NAMALWA (cell line): Measurements from ENCODE around the gene FCAR.
A peak's percentile ranks its signal among the peaks of the same experiment; 100 is the strongest.
"Not testable (repeated sequence)": the region's sequence is repeated elsewhere in the genome, so short reads cannot be mapped to it uniquely, and the experiment has no call there.

Experiments used
- DNase-seq: peaks from one replicate; pipeline ENCODE4 v3.0.0-alpha.2; 2015; ENCODE audit warnings: low spot score

The FCAR gene

DNA sequence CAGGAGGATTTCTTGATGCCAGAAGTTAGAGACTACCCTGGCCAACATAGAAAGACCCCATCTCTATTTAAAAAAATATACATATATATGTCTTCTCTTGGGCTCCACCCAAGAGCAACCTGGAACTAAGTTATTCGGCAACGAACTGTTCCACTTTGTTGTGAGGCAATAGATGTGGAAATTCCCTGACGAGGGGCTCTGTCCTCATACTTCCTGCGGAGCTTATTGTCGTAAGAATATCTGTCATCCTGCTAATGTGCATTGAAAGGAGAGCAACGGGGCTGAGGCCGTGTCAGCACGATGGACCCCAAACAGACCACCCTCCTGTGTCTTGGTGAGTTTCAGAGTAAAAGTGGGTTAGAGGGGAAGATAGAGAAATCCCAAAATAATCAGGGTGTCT lies at the start of gene FCAR:
Gene FCAR, plus strand, starts transcription at position 246 of the 400 bp plus-strand sequence. Its CDS starts 55 bp downstream, at position 301.
- no peak for DNase-seq

DNA sequence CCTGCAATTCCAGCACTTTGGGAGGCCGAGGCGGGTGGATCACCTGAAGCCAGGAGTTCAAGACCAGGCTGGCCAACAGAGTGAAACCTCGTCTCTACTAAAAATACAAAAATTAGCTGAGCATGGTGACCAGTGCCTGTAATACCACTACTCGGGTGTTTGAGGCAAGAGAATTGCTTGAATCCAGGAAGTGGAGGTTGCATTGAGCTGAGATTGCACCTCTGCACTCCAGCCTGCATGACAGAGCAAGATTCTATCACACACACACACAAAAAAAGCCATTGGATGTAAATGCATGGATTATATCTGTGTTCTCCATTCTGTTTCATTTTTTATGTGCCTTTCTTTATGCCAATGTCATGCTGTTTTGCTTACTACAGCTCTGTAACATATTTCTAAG lies 49.6 kb upstream of the FCAR start:
- not testable (repeated sequence) for DNase-seq

DNA sequence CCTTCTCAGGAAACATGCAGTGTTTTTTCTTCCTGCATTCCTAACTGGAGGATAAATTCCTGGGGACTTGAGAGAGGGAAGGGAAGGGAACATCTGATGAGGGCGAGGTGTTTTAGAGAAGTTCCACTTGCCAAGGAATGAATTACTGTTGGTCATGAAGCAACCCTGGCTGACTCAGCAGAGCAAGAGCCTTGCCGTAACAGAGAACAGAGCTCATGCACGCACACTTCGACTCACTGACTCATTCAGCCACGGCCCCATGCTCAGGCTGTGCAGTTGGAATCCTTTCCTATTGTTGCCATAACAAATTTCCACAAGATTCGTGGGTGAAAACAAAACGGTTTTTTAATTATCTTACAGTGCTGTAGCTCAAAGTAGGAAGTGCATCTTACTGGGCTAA lies 48.7 kb upstream of the FCAR start:
- not testable (repeated sequence) for DNase-seq

DNA sequence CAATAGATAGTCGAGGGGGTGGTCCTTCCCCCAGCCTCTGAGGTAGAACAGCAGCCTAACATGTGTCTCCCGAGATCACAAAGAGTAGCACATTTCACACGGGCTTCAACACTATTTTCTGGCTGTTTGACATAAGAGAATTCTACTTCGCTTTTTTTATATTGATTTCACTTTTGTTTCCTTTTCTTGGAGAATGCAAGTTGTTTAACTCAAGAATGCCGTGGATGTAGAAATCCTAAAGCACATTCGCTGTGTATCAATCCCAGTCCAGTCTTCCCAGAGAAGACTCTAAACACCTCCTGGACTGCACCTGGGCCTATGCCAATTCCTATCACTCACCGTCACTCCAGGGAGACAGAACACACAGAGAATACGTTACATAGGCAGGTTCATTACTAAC lies 46.0 kb upstream of the FCAR start:
- DNase-seq: not testable (repeated sequence)

DNA sequence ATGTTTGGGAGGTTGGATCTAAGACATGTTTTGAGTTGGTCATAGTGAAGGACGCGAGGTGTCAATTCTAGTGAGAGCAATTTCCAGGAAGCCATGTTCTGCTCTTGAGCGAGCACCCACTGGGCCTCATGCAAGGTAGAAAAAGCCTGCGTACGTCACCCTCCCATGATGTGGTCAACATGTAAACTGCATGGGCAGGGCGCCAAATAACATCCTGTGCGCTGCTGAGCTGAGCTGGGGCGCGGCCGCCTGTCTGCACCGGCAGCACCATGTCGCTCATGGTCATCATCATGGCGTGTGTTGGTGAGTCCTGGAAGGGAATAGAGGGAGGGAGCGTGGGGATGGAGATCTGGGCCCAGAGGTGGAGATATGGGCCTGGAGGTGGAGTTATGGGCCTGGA lies 41.5 kb upstream of the FCAR start, which contains the start of gene KIR2DS4:
Gene KIR2DS4, plus strand, starts transcription at position 181 of the 400 bp plus-strand sequence.
- not testable (repeated sequence) for DNase-seq

DNA sequence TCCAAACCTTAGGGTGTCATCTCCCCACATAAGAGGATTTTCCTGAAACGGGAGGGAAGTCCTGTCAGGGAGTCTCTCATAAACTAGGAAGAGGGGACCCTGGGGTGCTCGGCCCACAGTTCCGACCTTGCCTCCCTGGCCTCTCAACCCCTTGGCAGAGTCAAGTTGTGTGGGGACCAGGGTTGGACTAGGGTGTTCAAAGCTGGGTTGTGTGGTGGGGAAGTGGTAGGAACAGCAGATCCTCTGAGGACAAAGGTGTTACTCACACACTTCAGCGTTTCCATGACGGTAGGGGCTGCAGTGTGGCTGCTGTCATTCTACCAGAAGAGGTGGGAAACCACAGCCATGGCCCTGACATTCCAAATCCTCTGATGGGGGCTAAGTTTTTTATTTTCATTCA lies 38.9 kb upstream of the FCAR start:
- not testable (repeated sequence) for DNase-seq

DNA sequence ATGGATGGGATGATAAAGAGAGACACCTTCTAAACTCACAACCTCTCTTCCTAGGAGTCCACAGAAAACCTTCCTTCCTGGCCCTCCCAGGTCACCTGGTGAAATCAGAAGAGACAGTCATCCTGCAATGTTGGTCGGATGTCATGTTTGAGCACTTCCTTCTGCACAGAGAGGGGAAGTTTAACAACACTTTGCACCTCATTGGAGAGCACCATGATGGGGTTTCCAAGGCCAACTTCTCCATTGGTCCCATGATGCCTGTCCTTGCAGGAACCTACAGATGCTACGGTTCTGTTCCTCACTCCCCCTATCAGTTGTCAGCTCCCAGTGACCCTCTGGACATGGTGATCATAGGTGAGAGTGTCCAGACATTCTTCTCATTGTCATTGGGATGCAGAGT lies 36.5 kb upstream of the FCAR start:
- not testable (repeated sequence) for DNase-seq

DNA sequence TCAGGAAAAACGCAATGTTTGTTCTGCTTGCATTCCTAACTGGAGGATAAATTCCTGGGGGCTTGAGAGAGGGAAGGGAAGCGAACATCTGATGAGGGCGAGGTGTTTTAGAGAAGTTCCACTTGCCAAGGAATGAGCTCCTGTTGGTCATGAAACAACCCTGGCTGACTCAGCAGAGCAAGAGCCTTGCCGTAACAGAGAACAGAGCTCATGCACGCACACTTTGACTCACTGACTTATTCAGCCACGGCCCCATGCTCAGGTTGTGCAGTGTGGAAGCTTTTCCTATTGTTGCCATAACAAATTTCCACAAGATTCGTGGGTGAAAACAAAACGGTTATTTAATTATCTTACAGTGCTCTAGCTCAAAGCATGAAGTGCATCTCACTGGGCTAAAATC lies 30.9 kb upstream of the FCAR start:
- DNase-seq: not testable (repeated sequence)

DNA sequence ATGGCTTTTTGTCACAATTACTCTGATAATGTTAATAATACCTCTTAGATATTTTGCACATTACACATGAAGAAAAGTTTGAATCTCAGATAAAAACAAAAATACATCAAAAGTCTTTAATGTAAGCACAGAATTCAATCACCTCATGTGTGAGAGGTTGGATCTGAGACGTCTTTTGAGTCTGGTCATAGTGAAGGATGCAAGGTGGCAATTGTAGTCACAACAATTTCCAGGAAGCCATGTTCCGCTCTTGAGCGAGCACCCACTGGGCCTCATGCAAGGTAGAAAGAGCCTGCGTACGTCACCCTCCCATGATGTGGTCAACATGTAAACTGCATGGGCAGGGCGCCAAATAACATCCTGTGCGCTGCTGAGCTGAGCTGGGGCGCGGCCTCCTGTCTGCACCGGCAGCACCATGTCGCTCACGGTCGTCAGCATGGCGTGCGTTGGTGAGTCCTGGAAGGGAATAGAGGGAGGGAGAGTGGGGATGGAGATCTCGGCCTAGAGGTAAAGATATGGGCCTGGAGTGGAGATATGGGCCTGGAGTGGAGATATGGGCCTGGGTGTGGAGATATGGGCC lies 23.9 kb upstream of the FCAR start, which contains the start of gene KIR3DL2:
Gene KIR3DL2, plus strand, starts transcription at position 383 of the 580 bp plus-strand sequence. Its CDS starts 33 bp downstream, at position 416.
- DNase-seq: not testable (repeated sequence)

DNA sequence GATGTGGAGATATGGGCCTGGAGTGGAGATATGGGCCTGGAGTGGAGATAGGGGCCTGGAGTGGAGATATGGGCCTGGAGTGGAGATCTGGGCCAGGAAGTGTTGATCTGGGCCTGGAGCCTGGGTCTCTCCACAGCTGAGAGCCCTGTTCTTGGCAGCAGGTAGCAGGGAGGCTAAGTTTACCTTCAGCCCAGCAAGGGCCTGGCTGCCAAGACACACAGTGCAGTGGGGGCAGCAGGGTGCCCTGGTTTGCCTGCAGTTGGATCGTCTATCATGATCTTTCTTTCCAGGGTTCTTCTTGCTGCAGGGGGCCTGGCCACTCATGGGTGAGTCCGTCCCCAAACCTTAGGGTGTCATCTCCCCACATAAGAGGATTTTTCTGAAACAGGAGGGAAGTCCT lies 23.1 kb upstream of the FCAR start:
- DNase-seq: no peak

DNA sequence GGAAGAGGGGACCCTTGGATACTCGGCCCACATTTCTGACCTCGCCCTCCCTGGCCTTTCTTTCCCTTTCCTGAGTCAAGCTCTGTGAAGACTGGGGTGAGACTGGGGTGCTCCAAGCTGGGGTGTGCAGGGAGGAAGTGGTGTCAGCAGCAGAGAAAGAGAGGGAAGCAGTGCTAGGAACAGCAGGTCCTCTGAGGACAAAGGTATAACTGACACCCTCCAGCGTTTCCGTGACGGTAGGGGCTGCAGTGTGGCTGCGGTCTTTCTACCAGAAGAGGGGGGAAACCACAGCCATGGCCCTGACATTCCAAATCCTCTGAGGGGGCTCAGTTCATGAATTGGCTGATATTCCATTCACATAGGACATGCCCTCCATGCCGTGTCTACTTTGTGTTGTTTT lies 22.7 kb upstream of the FCAR start:
- no peak for DNase-seq

DNA sequence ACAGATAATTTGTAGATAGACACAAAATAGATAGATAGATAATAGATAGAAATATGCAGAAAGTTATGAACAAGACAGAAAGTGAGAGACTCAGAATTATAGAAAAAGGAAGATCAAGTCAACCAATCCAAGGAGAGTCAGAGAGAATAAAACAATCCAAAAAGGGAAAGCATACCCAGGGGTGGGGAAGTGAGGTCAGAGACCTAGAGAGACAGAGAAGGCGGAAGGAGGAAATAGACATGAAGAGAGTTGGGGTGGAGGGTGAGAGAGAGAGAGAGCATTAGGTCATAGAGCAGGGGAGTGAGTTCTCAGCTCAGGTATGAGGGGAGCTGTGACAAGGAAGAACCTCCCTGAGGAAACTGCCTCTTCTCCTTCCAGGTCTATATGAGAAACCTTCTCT lies 18.8 kb upstream of the FCAR start:
- not testable (repeated sequence) for DNase-seq

DNA sequence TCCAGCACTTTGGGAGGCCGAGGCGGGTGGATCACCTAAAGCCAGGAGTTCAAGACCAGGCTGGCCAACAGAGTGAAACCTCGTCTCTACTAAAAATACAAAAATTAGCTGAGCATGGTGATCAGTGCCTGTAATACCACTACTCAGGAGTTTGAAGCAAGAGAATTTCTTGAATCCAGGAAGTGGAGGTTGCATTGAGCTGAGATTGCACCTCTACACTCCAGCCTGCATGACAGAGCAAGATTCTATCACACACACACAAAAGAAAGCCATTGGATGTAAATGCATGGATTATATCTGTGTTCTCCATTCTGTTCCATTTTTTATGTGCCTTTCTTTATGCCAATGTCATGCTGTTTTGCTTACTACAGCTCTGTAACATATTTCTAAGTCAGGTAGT lies 15.6 kb upstream of the FCAR start:
- DNase-seq: not testable (repeated sequence)

DNA sequence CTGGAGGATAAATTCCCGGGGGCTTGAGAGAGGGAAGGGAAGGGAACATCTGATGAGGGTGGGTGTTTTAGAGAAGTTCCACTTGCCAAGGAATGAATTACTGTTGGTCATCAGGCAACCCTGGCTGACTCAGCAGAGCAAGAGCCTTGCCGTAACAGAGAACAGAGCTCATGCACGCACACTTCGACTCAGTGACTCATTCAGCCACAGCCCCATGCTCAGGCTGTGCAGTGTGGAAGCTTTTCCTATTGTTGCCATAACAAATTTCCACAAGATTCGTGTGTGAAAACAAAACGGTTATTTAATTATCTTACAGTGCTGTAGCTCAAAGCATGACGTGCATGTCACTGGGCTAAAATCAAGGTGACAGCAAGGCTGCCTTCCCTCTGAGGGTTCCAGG lies 14.6 kb upstream of the FCAR start:
- not testable (repeated sequence) for DNase-seq

DNA sequence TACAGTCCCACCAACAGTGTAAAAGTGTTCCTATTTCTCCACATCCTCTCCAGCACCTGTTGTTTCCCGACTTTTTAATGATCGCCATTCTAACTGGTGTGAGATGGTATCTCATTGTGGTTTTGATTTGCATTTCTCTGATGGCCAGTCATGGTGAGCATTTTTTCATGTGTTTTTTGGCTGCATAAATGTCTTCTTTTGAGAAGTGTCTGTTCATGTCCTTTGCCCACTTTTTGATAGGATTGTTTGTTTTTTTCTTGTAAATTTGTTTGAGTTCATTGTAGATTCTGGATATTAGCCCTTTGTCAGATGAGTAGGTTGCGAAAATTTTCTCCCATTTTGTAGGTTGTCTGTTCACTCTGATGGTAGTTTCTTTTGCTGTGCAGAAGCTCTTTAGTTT lies 10.6 kb upstream of the FCAR start:
- not testable (repeated sequence) for DNase-seq

DNA sequence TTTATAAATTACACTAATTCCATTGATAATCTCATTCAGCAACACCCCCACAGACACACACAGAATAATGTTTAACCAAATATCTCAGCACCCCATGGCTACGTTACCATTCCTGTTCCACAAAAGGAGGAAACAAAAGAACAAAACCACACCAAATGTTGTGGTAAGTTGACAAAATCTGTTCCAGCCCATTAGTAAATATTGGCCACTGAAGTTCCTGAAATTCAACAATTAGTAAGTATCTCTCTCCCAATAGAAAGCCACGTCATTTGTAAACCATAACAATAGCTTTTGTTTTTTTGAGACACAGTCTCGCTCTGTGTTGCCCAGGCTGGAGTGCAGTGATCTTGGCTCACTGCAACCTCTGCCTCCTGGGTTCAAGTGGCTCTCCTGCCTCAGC lies 2.3 kb upstream of the FCAR start:
- DNase-seq: no peak

DNA sequence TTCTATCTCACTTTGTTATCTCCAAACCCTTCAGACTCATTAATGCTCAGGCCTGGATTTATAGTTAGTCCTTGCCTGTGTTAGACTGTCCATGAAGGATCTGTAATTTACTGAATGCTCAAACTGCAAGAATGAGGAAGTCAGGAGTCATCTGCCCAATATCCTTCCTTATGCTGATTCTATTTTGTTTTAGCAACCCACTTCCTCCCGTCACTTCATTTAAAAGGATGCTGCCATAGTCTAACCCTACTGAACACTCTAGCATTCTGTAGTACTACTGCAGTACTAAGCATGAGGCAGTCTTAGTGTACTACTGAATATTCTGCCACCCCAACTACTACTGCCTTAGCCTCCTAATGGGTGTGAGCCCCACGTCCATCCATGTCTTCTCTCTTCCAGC lies 1.5 kb downstream of the FCAR start:
- DNase-seq: no peak

DNA sequence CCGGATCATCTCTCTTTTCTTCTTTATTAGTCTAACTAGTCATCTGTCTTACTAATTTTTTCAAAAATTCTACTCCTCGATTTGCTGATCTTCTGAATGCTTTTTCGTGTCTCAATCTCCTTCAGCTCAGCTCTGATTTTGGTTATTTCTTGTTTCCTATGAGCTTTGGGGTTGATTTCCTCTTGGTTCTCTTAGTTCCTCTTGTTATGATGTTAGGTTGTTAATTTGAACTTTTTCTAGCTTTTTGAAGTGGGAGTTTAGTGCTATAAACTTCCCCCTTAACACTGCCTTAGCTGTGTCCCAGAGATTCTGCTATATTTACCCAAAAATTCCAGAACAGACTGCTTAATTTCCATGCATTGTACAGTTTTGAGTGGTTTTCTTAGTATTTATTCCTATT lies 3.4 kb downstream of the FCAR start:
- no peak for DNase-seq

DNA sequence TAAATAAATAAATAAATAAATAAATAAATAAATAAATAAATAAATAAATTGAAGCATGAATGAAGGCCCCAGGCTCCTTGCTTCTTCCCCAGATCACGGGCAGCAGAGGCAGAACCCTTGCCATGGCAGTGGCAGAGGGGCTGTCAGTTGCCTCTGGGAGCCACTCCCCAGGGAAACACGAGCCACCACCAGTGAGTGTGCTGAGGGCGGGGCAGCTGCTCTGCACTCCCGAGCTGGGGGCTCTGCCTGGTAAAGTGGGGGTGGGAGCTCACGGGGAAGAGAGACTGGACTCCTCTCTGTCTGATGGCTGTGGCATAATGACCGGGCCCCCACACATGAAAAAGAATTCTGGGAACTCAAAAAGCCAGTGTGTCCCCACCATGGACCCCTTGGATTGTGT lies 7.8 kb downstream of the FCAR start:
- DNase-seq: no peak

DNA sequence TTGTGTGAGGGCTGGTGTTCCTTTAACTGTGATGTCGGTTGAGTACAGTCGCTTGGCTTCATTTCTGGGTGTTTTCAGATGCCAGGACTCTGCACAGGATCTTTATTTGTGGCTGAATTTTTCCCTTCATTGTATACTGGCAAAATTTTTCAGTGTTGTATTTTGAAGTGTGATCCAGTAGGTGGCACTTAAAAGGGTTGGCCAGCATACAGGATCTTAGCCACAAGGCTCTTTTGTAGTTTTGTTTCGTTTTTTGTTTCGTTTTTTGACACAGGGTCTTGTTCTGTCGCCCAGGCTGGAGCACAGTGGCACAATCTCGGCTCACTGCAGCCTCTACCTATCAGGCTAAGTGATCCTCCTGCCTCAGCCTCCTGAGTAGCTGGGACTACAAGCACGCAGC lies 8.7 kb downstream of the FCAR start:
- peak; percentile 65 for DNase-seq

DNA sequence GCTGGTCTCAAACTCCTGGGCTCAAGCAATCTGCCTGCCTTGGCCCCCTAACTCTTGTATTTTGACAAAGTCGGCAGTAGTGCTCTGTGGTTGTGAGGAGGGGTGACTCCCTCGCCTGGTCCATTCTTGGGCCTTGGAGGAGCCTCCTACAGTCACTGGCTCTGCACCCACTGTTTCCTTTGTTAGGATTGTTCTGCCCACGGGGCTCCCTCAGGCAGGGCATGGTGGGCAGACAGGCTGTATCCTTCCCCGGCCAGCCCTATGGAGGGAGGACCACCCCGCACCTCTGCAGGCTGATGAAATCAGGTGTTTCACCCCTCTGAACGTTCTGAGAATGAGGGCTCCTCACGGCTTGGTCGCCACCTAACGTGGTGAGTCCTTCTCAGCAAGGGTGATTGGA lies 9.2 kb downstream of the FCAR start:
- no peak for DNase-seq

DNA sequence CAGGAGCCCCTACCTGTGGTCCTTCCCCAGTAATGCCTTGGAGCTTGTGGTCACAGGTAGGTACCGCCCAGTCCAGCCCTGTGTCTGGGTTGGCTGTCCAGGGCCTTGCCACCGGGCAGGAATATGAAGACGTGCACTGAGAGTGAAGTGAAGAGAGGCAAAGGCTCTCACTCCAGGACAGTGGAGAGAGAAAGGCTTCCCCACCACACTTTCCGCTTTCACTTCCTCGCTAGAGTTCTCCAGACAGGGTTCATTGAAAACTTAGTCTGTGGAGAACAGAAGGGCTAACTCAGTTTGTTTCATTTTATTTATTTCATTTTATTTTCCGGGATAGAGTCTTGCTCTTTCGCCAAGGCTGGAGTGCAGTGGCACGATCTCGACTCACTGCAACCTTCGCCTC lies 14.2 kb downstream of the FCAR start:
- DNase-seq: no peak

DNA sequence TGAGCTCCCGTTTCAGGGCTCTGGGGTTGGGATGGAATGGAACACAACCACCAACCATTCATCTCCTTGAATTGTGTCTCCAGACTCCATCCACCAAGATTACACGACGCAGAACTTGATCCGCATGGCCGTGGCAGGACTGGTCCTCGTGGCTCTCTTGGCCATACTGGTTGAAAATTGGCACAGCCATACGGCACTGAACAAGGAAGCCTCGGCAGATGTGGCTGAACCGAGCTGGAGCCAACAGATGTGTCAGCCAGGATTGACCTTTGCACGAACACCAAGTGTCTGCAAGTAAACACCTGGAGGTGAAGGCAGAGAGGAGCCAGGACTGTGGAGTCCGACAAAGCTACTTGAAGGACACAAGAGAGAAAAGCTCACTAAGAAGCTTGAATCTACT lies 15.5 kb downstream of the FCAR start:
- DNase-seq: no peak

DNA sequence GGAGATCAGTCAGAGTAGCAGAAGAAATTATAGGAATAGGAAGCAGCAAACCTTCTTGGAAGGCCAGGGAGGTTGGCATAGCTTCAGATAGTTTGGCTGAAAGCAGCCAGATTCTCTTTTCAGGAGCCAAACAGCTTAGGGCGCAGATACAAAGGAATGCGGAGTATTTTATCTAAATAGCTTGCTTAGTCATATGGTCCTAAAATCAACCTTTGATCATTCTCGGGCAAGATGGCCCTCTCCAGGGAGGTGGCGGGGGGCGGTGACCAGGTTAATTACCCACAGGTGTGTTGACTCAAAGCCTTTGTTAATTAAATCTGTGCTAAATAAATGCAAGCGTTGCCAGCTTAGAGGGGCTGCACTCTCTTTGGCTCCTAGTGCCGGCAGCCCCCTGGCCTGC lies 19.4 kb downstream of the FCAR start:
- DNase-seq: no peak
